H1 (cell line): ENCODE measurements around the gene ARHGEF39. TPM values are rescaled to one million over a fixed set of nuclear protein-coding genes. Genes with fewer than 3 reads are reported as not detected.
"Not testable (repeated sequence)": the region's sequence is repeated elsewhere in the genome, so short reads cannot be mapped to it uniquely, and the experiment has no call there.

Source experiments
- CTCF ChIA-PET: fragments of 300-600 bp; sonication (Branson Sonifier 250); formaldehyde crosslinking; loops from one replicate; lab custom pipeline; 2021; ENCODE audit not compliant: partially characterized antibody; lab: Charles Lee
- POLR2A ChIA-PET: fragments of 300-600 bp; sonication (Branson Sonifier 250); formaldehyde crosslinking; loops from one replicate; lab custom pipeline; 2021; ENCODE audit warnings: inconsistent platforms; ENCODE audit not compliant: partially characterized antibody; lab: Charles Lee
- DNase-seq, 2 experiments: peaks; one replicate each; pipeline versions ENCODE4 v3.0.0 to v3.0.0-alpha.2; 2010 to 2022; ENCODE audit warnings: low spot score in 2 of 2, low read depth in 1 of 2, mixed read lengths in 1 of 2
- FAIRE-seq: peaks from 2 replicates; lab custom pipeline; 2011; peaks lifted over from hg19 to GRCh38; lab: Jason Lieb, UNC
- H2AFZ ChIP-seq: 2 replicates; pipeline ENCODE4 v1.8.1; 2012; ENCODE audit warnings: low read length, inconsistent platforms
- H2AK5ac ChIP-seq: 2 replicates; pipeline ENCODE4 v1.6.1; 2013; ENCODE audit warnings: low read depth, low read length
- H2BK120ac ChIP-seq: replicated peaks from 2 replicates; pipeline ENCODE3; 2013; ENCODE audit warnings: low read depth, low read length, inconsistent platforms
- H2BK12ac ChIP-seq: 2 replicates; pipeline ENCODE4 v1.6.1; 2013; ENCODE audit warnings: low read depth, low read length
- H2BK15ac ChIP-seq: 2 replicates; pipeline ENCODE4 v1.6.1; 2013; ENCODE audit warnings: low read length
- H2BK20ac ChIP-seq: 2 replicates; pipeline ENCODE4 v1.6.1; 2013; ENCODE audit warnings: low read length
- H2BK5ac ChIP-seq: 2 replicates; pipeline ENCODE4 v1.6.1; 2013; ENCODE audit warnings: low read depth, low read length
- H3K14ac ChIP-seq: 2 replicates; pipeline ENCODE4 v1.6.1; 2013; ENCODE audit warnings: inconsistent platforms; ENCODE audit not compliant: insufficient read length
- H3K18ac ChIP-seq: 2 replicates; pipeline ENCODE4 v1.6.1; 2013; ENCODE audit warnings: low read length; ENCODE audit errors: extremely low read depth
- H3K23ac ChIP-seq: 2 replicates; pipeline ENCODE4 v1.6.1; 2013; ENCODE audit warnings: inconsistent platforms; ENCODE audit not compliant: insufficient read length
- H3K23me2 ChIP-seq: 2 replicates; pipeline ENCODE4 v1.6.1; 2013; ENCODE audit warnings: low read depth, low read length
- H3K27ac ChIP-seq: 2 replicates; pipeline ENCODE4 v1.6.1; 2011; ENCODE audit warnings: low read depth, low read length, inconsistent platforms
- H3K27me3 ChIP-seq, 4 experiments: replicated peaks in 1 of 4; 1 replicate in 1 of 4; 2 replicates in 3 of 4; pipeline versions ENCODE4 v1.6.1 to v1.8.1; 2011 to 2013; ENCODE audit warnings: low read length in 3 of 4, mild to moderate bottlenecking in 3 of 4, inconsistent platforms in 2 of 4, mixed read lengths in 2 of 4, moderate library complexity in 1 of 4; ENCODE audit not compliant: control insufficient read depth in 3 of 4, insufficient read depth in 3 of 4; ENCODE audit errors: extremely low read depth in 1 of 4
- H3K36me3 ChIP-seq, 4 experiments: 2 replicates each; pipeline versions ENCODE4 v1.6.1 to v1.8.1; 2011 to 2013; ENCODE audit warnings: mild to moderate bottlenecking in 4 of 4, low read length in 3 of 4, moderate library complexity in 2 of 4, control low read depth in 1 of 4, inconsistent platforms in 1 of 4; ENCODE audit not compliant: insufficient read depth in 4 of 4, control insufficient read depth in 2 of 4
- H3K4ac ChIP-seq: replicated peaks from 2 replicates; pipeline ENCODE3; 2013; ENCODE audit warnings: low read length, low read depth, mixed read lengths, inconsistent platforms; ENCODE audit not compliant: insufficient read length
- H3K4me1 ChIP-seq, 4 experiments: replicated peaks in 1 of 4; 1 replicate in 1 of 4; 2 replicates in 3 of 4; pipeline versions ENCODE4 v1.6.1 to v1.8.1; 2011 to 2013; ENCODE audit warnings: low read length in 3 of 4, inconsistent platforms in 2 of 4, mixed read lengths in 1 of 4; ENCODE audit not compliant: insufficient read depth in 4 of 4, control insufficient read depth in 3 of 4
- H3K4me2 ChIP-seq, 2 experiments: 2 replicates each; pipeline versions ENCODE4 v1.6.1 to v1.8.1; 2011 to 2013; ENCODE audit warnings: low read depth in 2 of 2, low read length in 2 of 2, control low read depth in 1 of 2, inconsistent platforms in 1 of 2, mild to moderate bottlenecking in 1 of 2; ENCODE audit not compliant: insufficient read depth in 1 of 2
- H3K4me3 ChIP-seq, 4 experiments: fragments of 200-600, 300-600 bp in 1 of 4; sonication (generic), shearing (Covaris generic), sonication (Bioruptor Twin) in 1 of 4; 2 replicates each; pipeline versions ENCODE4 v1.5.1 to v1.8.1; 2011 to 2016; ENCODE audit warnings: low read length in 4 of 4, low read depth in 3 of 4, control low read depth in 2 of 4, inconsistent platforms in 2 of 4, mild to moderate bottlenecking in 2 of 4, mixed read lengths in 1 of 4, moderate library complexity in 1 of 4; ENCODE audit not compliant: insufficient read depth in 2 of 4; ENCODE audit errors: extremely low read depth in 1 of 4
- H3K56ac ChIP-seq: replicated peaks from 2 replicates; pipeline ENCODE3; 2013; ENCODE audit warnings: low read depth, mild to moderate bottlenecking, mixed read lengths, low read length, inconsistent platforms; ENCODE audit not compliant: insufficient read length
- H3K79me1 ChIP-seq: 2 replicates; pipeline ENCODE4 v1.6.1; 2013; ENCODE audit warnings: low read depth, low read length, control low read depth
- H3K79me2 ChIP-seq, 2 experiments: 2 replicates each; pipeline versions ENCODE4 v1.6.1 to v1.8.1; 2012 to 2013; ENCODE audit warnings: low read length in 2 of 2, mild to moderate bottlenecking in 2 of 2, inconsistent platforms in 1 of 2; ENCODE audit not compliant: insufficient read depth in 2 of 2, control insufficient read depth in 1 of 2
- H3K9ac ChIP-seq, 4 experiments: replicated peaks in 1 of 4; 1 replicate in 1 of 4; 2 replicates in 3 of 4; pipeline versions ENCODE4 v1.6.1 to v1.8.1; 2011 to 2013; ENCODE audit warnings: low read depth in 3 of 4, low read length in 3 of 4, control low read depth in 2 of 4, mild to moderate bottlenecking in 2 of 4, moderate library complexity in 2 of 4, inconsistent platforms in 1 of 4; ENCODE audit errors: extremely low read depth in 1 of 4
- H3K9me3 ChIP-seq, 2 experiments: 2 replicates each; pipeline versions ENCODE4 v1.6.1 to v1.8.1; 2012 to 2013; ENCODE audit warnings: mild to moderate bottlenecking in 2 of 2, moderate library complexity in 2 of 2, control low read depth in 1 of 2, inconsistent platforms in 1 of 2, low read depth in 1 of 2, low read length in 1 of 2, mixed read lengths in 1 of 2; ENCODE audit not compliant: insufficient read depth in 2 of 2
- H4K20me1 ChIP-seq, 2 experiments: replicated peaks in 1 of 2; 2 replicates each; pipeline versions ENCODE3 to v1.8.1; 2011 to 2013; ENCODE audit warnings: inconsistent platforms in 2 of 2, low read length in 2 of 2, mild to moderate bottlenecking in 1 of 2; ENCODE audit not compliant: insufficient read depth in 2 of 2, control insufficient read depth in 1 of 2
- H4K5ac ChIP-seq: 2 replicates; pipeline ENCODE4 v1.6.1; 2013; ENCODE audit warnings: low read length, low read depth, mixed read lengths, inconsistent platforms; ENCODE audit not compliant: insufficient read length
- H4K8ac ChIP-seq: 2 replicates; pipeline ENCODE4 v1.8.0; 2013; ENCODE audit warnings: mild to moderate bottlenecking, moderate library complexity, low read length, inconsistent platforms; ENCODE audit not compliant: insufficient read depth; ENCODE audit errors: extremely low read depth
- H4K91ac ChIP-seq: replicated peaks from 2 replicates; pipeline ENCODE3; 2013; ENCODE audit warnings: low read length, mixed read lengths, inconsistent platforms; ENCODE audit not compliant: insufficient read length
- WGBS, 2 experiments: shearing (Covaris generic) in 1 of 2; methylation state at CpG; one replicate each; pipeline versions ENCODE4 v1.1.6 to v1.1.7; 2013 to 2015; ENCODE audit warnings: low lambda C conversion rate in 2 of 2, mixed read lengths in 2 of 2, inconsistent platforms in 1 of 2, low coverage in 1 of 2, missing lambda C conversion rate in 1 of 2; ENCODE audit not compliant: insufficient replicate concordance in 2 of 2, insufficient coverage in 1 of 2, insufficient read length in 1 of 2; ENCODE audit errors: extremely low coverage in 1 of 2, missing lambda C conversion rate in 1 of 2; 5-methylcytosine and 5-hydroxymethylcytosine counted together
- polyA plus RNA-seq, 7 experiments: library from polyadenylated mRNA; depleted of rRNA in 3 of 7; stranded (reverse) in 5 of 7; unstranded in 2 of 7; fragments of >200 nt in 5 of 7; fragments of 200-250 nt in 2 of 7; gene quantifications; 1 replicate in 5 of 7; 2 replicates in 1 of 7; 4 replicates in 1 of 7; pipeline versions ENCODE4 v1.2.1 to v1.2.3, GENCODE V29; 2011 to 2013; ENCODE audit warnings: missing spikeins in 2 of 7, mixed read lengths in 2 of 7
- total RNA-seq: library from RNA; stranded (reverse); fragmentation: NEBNext Ultra II Directional; extraction: Animal tissue kit (Norgen Biotek cat#: 25700); gene quantifications from 2 replicates; pipeline ENCODE4 v1.2.1, GENCODE V29; 2021

Gene ARHGEF39
- total and polyA plus RNA-seq, 2 of the 8 experiments (the other 6 are each of a cell fraction or from before 2014, with no cell fraction given), result 18.6 to 18.7 TPM

DNA sequence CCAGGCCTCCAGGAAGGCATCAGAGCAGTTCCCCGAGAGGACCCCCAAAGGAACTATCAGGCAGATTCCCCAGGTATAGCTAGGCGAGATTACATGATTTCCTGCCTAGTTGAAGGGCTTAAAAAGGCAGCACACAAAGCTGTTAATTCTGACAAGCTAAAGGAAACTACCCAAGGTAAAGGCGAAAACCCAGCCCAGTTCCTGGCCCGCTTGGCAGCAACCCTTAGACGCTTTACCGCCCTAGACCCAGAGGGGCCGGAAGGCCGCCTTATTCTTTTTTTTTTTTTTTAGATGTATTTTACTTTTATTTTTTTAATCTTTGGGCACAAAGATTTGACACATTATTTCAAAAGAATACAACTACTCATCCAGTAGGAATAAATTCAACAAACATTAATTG, 26.2 kb downstream of the ARHGEF39 start:
- H2BK120ac ChIP-seq, H3K18ac ChIP-seq, H3K36me3 ChIP-seq, H4K5ac ChIP-seq, H2BK15ac ChIP-seq, H2AFZ ChIP-seq, H2BK5ac ChIP-seq, H3K4me3 ChIP-seq, H3K56ac ChIP-seq, H3K9me3 ChIP-seq, DNase-seq, H2BK12ac ChIP-seq, H3K14ac ChIP-seq, H2AK5ac ChIP-seq, H2BK20ac ChIP-seq, H3K79me1 ChIP-seq, H4K91ac ChIP-seq, H3K79me2 ChIP-seq, CTCF ChIA-PET, H3K27ac ChIP-seq, H3K4me1 ChIP-seq, H3K23me2 ChIP-seq, H3K4ac ChIP-seq, H3K23ac ChIP-seq, H3K27me3 ChIP-seq, H3K9ac ChIP-seq, H4K20me1 ChIP-seq, H3K4me2 ChIP-seq, FAIRE-seq, H4K8ac ChIP-seq: not testable (repeated sequence)
- 78% methylated on average over 5 of the region's 8 CpGs; no CpG with 5 or more reads in 1 of the 2 experiments for WGBS, 2 experiments
- POLR2A ChIA-PET, result interaction anchor here (0.7 kb wide), 1 partner anchor 65 kb away, joined by 3 read pairs; no protein-coding TSS in a partner anchor

DNA sequence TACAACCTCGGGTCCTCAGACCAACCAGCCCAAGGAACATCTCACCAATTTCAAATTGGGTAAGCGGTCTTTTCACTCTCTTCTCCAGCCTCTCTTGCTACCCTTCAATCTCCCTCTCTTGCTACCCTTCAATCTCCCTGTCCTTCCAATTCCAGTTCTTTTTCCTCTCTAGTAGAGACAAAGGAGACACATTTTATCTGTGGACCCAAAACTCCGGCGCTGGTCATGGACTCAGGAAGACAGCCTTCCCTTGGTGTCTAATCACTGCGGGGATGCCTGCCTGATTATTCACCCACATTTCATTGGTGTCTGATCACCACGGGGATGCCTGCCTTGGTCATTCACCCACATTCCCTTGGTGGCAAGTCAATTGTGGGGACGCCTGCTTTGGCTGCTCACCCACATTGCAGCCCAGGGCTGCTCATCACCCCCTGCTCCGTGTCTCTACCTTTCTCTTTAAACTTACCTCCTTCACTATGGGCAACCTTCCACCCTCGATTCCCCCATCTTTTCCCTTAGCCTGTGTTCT, 27.5 kb downstream of the ARHGEF39 start:
- H3K4me2 ChIP-seq, H2BK20ac ChIP-seq, H3K4ac ChIP-seq, H4K5ac ChIP-seq, H3K4me1 ChIP-seq, H2AFZ ChIP-seq, H3K79me2 ChIP-seq, H4K91ac ChIP-seq, H4K8ac ChIP-seq, H3K14ac ChIP-seq, H3K27ac ChIP-seq, H3K36me3 ChIP-seq, H3K9me3 ChIP-seq, H3K4me3 ChIP-seq, H3K79me1 ChIP-seq, POLR2A ChIA-PET, H2BK12ac ChIP-seq, H3K23ac ChIP-seq, H2BK5ac ChIP-seq, H3K9ac ChIP-seq, CTCF ChIA-PET, H3K27me3 ChIP-seq, H2BK120ac ChIP-seq, H4K20me1 ChIP-seq, H3K23me2 ChIP-seq, H3K56ac ChIP-seq, DNase-seq, FAIRE-seq, H2BK15ac ChIP-seq, H3K18ac ChIP-seq, H2AK5ac ChIP-seq: not testable (repeated sequence)
- WGBS, 2 experiments, result 92% methylated on average over 9 of the region's 9 CpGs; no CpG with 5 or more reads in 1 of the 2 experiments
